ENCODE data around the gene XRCC3.

Gene XRCC3

GRCh38 chr14:103725001-103725682 is 9.9 kb upstream of the XRCC3 start:
- no peak for DNase-seq

DNA sequence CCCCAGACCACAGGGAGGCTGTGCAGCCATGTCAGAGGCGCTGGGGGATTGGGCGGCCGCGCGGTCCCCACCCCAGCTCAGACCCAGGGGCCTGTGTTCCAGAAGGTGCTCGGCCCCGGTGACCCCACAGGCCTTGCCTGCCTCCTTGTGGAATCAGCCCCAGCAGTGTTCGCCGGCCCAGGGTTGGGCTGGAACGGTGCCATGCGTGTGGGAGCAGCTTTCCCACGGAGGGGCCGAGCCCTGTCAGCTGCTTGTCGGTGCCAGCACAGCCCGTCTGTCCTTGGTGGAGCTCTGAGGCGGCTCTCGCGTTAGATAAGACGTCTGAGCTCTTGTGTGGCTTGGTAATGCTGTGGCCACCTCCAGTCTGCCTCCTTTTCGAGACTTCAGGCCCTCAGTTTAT is 8.9 kb upstream of the XRCC3 start:
- DNase-seq: no peak

GRCh38 chr14:103723748-103724081 is 8.5 kb upstream of the XRCC3 start:
- DNase-seq: no peak

GRCh38 chr14:103721334-103722120 is 6.3 kb upstream of the XRCC3 start:
- no peak for DNase-seq

GRCh38 chr14:103719751-103720150 is 4.5 kb upstream of the XRCC3 start:
- DNase-seq: no peak

DNA sequence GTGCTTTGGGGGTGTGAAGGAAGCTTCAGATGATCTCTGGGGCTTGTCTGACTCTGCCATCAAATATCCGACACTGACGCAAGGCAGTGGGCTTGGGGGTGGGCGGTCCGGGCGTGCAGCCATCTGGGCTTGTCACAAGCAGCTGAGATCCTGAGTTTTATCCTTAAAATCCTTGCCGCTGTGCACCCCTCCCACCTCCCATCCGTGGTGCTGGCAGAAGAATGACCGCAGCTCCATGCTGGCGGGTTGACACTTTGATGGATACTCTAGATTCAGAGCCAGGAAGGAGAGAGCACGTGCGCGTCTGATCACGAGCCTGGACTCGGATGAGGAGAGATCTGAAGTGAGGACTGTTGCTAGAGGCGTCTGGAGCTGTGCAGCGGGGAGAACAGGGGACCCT is 3.3 kb upstream of the XRCC3 start:
- no peak for DNase-seq

DNA sequence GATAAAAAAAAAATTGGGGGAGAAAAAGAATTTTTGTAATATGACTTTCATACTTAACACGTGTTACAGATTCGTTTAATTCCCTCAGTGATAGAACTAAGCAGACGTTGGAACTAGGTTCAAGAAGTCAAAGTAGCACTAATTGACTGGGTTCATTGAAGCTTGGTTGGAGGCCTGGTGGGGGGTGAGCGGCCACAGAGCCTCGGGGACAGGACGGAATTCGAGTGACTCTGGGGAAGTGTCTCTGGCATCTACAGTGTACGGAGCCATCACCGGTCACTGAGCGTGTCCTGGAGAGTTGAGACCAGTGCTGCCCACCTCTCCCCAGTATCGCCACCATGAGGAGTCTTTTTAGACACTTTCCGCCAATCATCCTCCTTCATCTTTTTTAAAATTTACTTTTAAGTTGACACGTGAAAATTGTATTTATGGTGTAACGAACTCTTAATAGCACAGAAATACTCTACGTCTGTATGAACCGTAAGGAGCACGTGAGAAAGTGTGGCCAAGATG is 1.7 kb upstream of the XRCC3 start:
- no peak for DNase-seq

DNA sequence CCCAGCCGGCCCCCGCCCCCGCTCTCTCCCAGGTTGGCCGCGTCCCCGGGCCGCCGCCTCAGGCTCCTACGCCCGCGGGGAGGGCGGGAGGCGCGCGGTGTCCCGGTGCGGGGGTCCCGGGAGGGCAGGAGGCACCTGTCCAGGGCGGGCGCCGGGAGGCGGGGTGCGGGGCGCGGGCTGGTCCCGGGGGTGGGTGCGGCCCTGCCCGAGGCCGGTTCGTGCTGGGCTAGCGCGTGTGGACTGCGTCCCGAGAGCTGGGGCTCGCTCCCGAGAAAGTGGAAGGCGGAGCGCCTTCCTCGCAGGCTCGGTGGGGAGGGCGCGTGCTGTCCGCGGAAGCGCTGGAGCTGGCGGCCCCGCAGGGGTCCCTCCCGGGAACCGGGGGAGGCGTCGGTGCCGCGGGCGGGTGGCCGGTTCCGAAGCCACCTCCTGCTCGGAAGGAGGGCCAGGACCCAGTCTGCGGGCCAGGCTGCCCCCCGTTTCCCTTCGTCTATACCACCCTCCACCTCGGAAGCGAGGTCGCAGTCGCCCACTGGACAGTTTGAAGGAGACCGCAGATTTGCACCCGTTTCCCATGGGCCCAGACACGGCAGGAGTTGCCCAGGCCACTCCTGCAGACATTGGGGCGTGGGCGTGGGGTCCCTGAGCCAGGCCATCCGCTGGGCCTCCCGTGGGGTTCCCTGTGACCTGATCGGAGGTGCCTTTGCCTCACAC is 995 bp upstream of the XRCC3 start:
- DNase-seq: no peak

DNA sequence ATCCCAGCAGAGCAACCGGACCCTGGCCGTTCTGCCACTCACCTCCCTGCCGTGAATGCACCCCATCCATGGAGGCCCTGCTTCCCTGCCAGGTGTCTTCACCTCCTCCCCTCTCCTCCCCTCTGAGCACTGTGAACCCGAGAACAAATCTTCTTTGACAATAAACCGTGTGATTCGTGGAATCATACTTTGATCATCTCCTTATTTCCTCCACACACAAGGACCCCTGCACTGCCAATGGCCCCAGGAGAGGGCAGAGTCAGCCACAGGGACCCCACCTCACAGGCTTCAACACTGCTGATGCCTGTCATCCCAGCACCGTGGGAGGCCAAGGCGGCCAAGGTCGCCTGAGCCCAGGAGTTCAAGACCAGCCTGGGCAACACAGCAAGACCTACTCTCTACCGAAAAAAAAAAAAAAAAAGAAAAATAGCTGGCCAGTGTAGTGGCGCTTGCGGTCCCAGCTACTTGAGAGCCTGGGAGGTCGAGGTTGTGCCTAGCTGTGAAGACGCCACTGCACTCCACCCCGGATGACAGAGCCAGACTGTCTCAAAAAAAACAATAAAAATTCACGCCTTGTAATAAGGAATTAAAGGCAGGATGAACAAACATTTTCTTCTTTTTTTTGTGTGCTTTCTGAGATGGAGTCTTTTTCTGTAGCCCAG is 1.1 kb downstream of the XRCC3 start:
- DNase-seq: no peak

- DNase-seq: no peak
Observed at GRCh38 chr14:103713304-103714062, 1.8 kb downstream of the XRCC3 start.

- no peak for DNase-seq
Observed at GRCh38 chr14:103712633-103713247, 2.5 kb downstream of the XRCC3 start.

DNA sequence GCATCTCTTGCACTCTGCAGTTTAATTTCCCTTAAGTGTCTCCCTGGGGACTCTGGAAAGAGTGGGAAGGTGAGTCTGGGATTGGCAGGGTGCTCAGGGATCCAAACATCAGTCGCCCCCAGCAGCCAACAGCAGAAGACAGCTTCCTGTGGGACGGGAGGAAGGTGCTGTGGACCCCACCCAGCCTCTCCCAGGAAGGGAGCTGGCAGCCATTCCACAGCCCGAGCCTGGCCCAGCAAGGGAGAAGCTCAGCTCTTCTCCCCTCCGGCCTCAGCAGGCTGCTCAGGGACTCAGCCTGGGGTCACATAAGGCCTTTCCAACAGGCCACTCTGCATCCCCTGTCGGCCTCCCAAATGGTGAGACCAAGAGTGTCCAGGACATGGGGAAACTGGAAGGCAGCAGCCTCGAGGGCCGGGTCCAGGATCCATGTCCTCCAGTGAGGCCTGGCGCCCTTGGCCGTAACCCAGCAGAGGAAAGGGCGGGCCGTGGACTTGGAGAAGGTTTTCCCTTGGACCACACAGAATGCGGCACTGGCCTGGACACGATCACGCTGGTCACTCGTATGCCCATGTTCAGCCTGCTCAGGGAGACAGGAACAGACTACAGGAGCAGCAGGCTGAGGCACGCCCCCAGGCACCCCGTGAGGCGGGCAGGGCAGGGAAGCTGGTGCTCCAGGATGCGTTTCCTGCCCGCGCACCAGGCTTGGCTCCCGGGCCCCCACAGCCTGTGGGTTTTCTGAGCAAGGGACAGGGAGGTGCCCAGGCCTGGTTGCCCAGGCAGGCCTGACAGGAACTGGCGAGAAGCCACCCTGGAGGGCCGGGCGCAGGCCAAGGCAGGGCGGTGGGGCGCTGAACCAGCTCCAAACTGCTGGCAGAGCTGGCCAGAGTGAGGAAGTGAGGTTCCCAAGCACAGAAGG is 3.5 kb downstream of the XRCC3 start:
- no peak for DNase-seq

DNA sequence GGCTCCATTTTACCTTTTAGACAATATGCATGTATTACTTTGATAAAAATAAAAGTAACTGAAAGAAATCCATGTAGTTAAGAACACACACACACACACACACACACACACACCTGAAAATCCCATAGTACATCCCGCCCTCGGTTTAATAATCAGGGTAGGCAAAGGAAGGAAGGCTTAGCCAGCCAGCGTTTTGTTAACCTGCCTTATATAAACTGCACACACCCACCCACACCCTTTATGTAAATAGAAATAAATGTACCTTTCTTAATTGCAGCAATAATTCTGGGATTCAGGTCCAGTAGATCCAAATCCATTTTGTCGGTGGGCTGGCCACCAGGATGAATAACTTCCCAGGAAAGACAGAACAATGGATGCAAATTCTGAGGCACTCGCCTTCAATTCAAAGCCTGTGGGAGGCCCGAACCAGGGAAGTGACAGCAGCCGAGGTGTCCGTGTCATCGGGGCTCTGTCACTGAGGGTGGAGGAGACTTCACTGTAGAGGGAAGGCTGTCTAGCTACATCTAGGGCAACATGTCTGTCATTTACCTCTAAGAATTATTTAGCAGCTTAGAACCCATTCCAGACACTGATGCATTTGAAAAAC is 4.4 kb downstream of the XRCC3 start:
- DNase-seq: no peak

DNA sequence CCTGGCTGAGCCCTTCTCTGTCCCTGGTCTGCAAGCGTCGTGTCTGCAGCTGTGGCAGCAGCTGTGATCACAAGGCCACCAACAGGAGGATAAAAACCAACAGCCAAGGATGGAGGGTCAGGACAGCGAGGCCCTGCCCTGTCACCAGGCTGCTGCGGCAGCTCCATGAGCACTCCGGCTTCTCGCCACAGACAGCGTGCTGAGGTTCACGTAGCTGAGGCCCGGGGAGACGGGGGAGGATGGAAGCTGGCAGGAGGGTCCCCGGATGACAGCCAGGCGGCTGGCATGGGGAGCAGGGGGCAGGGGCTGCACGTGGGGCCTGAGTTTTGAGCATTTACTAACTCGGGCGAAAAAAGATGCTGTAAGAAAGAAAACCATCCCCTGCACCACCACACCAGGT is 5.4 kb downstream of the XRCC3 start:
- no peak for DNase-seq

- no peak for DNase-seq
Observed at GRCh38 chr14:103708750-103709187, 6.5 kb downstream of the XRCC3 start.

DNA sequence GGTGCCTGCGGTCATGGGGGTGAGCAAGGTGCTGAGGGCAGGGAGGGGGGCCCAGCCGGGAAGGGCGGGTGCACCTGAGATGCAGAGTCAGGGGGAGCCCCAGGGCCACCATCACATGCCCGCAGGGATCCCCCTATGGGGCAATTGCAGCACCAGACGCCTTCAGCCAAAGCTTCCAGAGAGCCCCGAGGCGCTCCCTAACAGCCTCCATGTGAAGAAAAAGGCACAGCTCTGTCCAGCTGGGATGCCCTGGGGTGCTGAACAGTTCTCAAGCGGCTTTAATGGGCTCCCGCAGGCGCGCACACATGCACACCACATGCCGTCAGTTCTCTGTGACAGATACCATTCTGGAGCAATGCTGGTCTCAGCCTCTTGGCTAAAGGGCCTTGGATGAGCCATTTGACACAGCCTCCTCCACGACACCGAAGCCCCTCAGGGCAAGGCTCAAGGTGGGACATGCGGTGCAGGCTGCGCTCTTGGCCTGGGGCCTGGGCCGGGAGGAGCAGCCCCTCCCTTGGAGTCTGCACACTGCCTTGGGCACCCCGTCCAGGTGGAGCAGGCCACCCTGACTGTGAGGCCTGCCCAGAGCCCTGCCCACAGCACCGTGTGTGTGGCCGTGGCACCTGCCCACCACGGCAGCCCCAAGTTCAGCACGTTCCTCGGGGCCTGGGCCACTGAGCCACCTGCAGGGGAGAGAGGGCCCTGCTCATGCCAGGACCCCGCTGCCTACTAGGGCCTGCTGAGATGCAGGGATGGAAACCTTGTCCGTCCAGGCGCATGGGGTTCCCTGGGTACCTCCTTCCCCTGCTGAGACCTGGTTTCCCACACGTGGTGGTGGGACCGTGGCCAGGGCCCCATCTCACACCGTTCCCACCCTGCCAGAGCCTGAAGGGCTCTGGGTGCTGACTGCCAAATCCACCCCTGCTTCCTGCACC is 7.7 kb downstream of the XRCC3 start:
- no peak for DNase-seq

- DNase-seq: no peak
Observed at GRCh38 chr14:103706551-103707328, 8.5 kb downstream of the XRCC3 start.

DNA sequence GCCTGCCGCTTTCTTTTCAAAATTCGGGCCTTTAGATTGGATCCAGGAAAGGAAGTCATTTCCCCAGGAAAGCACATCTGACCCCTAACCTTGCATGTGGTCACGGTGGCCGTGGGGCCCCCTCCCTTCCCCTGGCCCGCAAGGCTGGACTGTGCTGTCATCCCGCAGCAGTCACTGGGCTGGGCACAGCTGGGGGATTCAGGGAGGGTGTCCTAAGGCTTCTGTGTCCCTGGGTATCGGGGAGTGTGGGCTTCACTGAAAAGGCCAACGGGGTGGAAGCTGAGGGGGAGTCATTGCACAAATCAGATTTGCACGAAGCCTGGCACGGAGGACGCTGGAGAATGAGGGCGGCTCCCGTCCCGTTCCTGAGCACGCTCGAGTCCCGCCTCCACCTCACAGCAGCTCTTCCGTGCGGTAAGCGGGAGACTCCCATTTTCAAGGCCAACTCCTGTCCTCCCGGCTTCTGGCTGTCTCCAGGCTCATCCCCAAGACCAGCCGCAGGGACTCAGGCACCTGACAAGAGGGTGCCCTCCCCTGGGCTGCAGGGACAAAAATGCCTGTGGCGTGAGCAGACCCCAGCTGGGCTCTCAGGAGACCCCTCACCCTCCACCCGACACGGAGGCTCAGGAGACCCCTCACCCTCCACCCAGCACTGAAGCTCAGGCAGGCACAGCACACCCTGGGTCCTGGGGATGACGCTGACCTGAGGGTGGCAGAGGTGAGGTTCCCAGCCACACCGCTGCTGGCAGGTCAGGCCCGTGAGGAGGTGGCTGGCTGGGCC is 9.6 kb downstream of the XRCC3 start:
- no peak for DNase-seq
